CMK (cell line): ENCODE measurements around the gene MAD1L1.
"Not testable (repeated sequence)": the region's sequence is repeated elsewhere in the genome, so short reads cannot be mapped to it uniquely, and the experiment has no call there.

Source experiments
- DNase-seq: peaks from one replicate; pipeline ENCODE4 v3.0.0-alpha.2; 2010; ENCODE audit warnings: low read depth

The MAD1L1 gene

GRCh38 chr7:2044883-2045471 is 187.8 kb downstream of the MAD1L1 start:
- no peak for DNase-seq

- no peak for DNase-seq
These were observed 188.3 kb downstream of the MAD1L1 start for GRCh38 chr7:2044311-2044882.

- DNase-seq = no peak
These were observed 189.3 kb downstream of the MAD1L1 start for GRCh38 chr7:2043316-2044039.

DNA sequence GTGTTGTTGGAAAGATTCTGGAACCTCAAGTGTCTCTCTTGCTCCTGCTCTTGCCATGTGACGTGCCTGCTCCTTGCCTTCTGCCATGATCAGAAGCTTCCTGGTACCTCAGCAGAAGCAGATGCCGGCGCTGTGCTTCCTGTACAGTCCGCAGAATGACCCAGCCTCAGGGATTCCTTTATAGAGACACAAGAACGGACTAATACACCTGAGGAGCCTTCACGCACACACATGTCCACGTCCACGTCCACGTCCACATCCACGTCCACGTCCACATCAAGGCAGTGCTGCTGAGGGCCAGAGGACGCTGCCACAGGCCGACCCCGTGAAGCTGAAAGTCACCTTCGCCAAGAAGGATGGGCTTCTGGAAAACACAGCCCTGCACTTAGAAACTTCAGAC is 190.1 kb downstream of the MAD1L1 start:
- DNase-seq = no peak

GRCh38 chr7:2041496-2042367 is 191.0 kb downstream of the MAD1L1 start:
- no peak for DNase-seq

DNA sequence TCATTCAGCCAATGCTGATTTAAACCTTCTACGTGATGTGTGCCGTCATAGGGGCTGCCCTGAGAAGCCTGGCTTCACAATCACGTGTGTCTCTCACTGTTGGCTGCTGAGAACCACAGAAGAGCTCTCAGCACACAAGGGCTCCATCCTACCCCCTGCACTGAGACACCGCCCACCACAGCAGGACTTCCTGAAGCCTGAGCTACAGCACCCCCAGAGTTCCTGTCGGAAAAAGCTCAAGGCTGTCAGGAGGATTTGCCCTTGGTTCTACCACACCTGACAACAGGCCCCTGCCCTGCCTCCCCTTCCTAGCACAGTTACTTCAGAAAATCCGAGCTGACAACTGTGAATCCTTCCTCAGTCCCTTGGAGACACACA is 191.9 kb downstream of the MAD1L1 start:
- no peak for DNase-seq

DNA sequence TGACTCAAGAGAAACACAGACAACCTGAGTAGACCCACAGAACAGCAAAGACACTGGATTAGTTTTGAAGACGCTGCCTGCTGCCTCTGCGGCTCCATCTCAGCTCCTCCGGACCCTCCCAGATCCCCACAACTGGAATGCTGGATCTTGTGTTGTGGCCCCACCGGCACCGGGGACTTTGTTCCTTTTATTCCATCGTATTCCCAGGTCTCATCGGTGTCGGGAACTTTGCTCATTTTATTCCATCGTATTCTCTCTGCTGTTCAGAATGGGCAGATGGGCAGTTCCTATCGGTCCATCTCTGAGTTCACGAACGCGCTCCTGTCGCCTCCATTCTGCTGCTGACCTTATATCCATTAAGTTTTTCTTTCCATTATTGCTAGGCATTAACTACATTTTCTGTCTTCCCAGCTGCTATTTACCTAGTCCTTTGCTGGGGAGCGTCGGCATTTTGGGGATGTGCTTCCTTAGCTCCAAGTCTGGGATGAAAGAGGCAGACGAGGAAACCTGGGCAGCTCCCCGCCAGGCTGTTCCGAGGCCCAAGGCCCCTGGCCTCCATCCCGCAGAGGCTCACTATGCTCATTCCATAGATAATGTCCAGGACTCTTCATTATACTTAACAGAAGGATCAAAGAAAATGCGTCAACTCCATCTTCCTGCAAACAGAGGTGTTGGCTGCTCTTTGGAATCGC is 192.4 kb downstream of the MAD1L1 start:
- no peak for DNase-seq

- no peak for DNase-seq
These were observed 193.6 kb downstream of the MAD1L1 start for GRCh38 chr7:2038931-2039728.

DNA sequence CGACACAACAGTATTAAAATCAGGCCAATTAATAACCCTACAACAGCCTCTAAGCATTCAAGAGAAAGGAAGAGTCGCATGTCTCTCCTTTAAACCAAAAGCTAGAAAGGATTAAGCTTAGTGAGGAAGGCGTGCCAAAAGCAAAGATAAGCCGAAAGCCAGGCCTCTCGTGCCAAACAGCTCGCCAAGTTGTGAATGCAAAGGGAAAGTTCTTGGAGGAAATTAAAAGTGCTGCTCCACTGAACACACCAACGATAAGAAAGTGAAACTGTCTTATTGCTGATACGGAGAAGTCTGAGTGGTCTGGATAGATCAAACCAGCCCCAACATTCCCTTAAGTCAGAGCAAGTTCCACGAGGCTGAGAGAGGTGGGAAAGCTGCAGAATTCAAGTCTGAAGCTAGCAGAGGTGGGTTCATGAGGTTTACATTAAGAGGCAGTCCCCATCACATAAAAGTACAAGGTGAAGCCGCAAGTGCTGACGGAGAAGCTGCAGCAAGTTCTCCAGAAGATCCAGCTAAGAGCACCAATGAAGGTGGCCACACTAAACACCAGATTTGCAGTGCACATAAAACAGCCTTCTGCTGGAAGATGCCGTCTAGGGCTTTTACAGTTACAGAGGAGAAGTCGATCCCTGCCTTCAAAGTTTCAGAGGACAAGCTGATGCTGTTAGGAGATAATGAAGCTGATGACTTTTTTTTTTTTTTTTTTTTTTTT is 194.8 kb downstream of the MAD1L1 start:
- DNase-seq = no peak

DNA sequence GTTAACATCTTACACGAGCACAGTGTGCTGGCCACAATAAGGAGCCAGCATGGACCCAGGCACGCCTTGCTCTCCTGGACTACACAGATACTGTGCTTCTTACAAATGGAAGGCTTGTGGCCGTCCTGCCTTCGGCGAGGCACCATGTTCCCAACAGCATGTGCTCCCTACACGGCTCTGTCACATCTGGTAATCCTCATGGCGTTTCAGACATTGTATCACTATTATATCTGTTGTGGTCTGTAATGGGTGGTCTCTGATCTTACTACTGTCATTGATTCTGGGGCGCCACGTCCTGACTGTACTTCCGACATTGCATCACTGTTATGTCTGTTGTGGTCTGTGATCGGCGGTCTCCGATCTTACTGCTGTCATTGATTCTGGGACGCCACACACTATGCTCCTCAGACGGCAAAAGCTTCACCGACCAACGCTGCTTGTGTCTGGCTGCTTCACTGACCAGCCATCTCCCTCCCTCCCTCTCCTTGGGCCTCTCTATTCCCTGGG is 195.4 kb downstream of the MAD1L1 start:
- no peak for DNase-seq

GRCh38 chr7:2036786-2037185 is 196.0 kb downstream of the MAD1L1 start:
- DNase-seq = no peak

DNA sequence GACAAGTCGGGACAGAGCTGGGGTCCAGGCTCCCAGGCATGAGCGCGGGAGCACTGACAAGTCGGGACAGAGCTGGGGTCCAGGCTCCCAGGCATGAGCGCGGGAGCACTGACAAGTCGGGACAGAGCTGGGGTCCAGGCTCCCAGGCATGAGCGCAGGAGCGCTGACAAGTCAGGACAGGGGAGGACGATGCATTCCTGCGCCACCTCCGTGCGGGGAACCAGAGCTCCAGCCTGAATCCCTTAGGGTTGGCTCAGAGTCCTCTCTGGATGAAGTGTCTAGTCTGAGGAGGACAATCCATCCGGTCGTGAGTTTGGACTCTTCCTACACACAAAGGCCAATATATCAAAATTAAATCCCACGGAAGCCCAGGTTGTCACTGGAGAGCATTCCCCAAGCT is 196.5 kb downstream of the MAD1L1 start:
- DNase-seq = not testable (repeated sequence)

DNA sequence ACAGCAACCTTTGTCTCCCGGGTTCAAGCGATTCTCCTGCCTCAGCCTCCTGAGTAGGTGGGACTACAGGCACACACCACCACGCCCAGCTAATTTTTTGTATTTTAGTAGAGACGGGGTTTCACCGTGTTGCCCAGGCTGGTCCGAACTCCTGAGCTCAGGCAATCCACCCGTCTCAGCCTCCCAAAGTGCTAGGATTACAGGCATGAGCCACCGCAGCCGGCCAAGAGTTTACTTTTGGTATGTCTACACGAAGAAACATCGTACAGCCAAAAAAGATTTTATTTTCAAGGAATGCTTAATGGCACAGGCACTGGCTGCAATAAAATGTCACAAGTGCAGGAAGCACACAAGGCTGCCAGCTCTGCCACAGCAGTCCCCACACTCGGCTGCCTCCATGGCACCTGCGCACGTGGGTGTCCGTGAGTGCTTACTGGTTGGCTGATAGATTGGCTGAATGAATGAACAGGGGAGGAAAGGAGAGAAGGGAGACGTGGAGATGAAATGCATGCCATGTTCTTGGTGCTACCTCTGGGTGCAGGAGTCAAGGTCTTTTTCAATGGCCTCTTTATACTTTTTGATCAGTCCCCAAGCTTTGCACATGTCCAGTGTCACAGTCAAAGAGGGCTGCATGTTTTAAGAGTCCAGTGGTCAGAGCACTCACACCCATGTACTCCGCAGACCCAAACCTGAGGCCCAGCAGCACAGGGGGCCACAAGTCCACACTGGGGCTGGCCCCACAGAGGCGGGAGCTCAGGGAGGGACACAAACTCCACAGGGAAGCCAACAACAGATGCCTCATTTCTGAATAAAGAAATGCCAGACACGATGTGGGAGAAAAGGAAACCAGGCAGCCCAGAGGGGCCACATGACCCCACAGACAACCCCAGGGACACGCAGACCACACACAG is 198.2 kb downstream of the MAD1L1 start:
- DNase-seq = no peak

GRCh38 chr7:2033586-2034135 is 199.1 kb downstream of the MAD1L1 start:
- no peak for DNase-seq

- DNase-seq = no peak
These were observed 199.8 kb downstream of the MAD1L1 start for GRCh38 chr7:2032876-2033407.

DNA sequence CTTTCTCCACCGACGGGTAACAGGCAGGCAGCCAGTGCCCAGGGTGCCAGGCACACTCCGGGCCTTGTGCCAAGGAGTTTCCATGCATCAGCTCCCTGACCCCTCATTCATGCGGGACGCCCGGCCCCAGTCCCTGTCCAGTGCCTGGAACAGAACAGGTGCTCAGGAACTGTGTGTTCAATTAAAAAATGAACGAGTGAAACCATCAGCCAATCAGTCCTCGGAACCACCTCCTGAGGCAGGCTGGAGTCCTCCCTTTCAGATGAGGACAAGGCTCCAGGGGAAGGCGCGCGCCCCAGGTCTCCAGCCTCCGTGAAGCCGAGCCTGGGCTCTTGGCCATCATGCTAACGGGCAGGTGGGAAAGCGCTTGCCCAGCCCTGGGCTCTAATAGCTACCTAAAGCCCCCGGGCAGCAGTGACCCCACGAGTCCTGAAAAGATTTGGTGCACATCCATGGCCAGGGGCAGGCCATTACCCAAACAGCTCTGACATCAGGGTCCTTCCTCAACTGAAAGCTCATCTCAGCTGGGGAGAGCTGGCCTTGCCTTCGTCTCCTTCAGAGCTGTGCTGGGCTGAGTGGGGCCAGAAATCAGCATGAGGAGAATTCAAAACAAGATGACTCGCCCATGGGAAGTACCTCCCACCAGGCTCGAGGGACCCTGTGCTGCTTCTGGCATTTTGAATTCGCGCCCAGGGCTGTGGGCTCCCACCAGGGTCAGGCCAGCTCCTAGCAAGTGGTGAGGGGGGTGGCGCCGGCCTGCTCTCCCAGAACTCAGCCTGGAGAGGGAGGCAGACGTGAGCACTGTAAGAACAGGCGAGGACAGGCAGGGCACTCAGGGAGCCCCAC is 200.5 kb downstream of the MAD1L1 start:
- no peak for DNase-seq

DNA sequence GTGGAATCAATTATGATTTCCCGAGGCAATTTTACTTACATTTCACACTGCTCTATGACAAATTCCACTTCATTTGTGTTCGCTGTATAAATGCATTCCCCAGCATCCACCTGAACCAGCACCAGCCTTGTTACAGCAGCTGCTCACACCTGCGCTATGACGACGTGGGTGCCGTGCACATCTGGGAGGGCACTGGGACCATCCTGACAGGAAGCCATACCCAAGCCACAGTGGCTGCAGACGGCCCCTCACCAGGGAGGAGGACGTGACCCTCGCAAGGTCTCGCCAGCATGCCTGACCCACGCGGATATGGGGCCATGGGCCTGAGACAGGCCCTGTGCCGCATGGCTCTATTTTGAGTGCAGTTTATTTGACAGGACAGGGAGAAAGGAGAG is 201.3 kb downstream of the MAD1L1 start:
- DNase-seq = no peak
